Memory B cell (primary cell): ENCODE data around the gene PDE6B.
"Not testable (repeated sequence)": the region's sequence is repeated elsewhere in the genome, so short reads cannot be mapped to it uniquely, and the experiment has no call there.

Source experiments
- ATAC-seq: fragments of 150-1000 bp; cut with Tn5 transposase; 2 replicates; pipeline ENCODE4 v1.10.0; 2021; ENCODE audit warnings: low read depth, mild to moderate bottlenecking, moderate library complexity
- DNase-seq, 2 donors: peaks; one replicate each; pipeline ENCODE4 v3.0.0; 2022; ENCODE audit warnings: low spot score in 2 of 2
- H3K27ac Mint-ChIP-seq: one replicate; pipeline ENCODE4 v1.8.0; 2022; ENCODE audit warnings: mild to moderate bottlenecking, moderate library complexity, mixed read lengths
- H3K27me3 Mint-ChIP-seq: one replicate; pipeline ENCODE4 v1.8.0; 2022; ENCODE audit warnings: mixed read lengths
- H3K36me3 Mint-ChIP-seq: one replicate; pipeline ENCODE4 v1.8.0; 2022; ENCODE audit warnings: mild to moderate bottlenecking, mixed read lengths
- H3K4me1 Mint-ChIP-seq: one replicate; pipeline ENCODE4 v1.8.0; 2022; ENCODE audit warnings: mixed read lengths
- H3K4me3 Mint-ChIP-seq: one replicate; pipeline ENCODE4 v1.8.0; 2022; ENCODE audit warnings: mild to moderate bottlenecking, moderate library complexity, mixed read lengths
- H3K9me3 Mint-ChIP-seq: one replicate; pipeline ENCODE4 v1.8.0; 2022; ENCODE audit warnings: mixed read lengths

PDE6B gene

GRCh38 chr4:704198-704891 is 79.0 kb downstream of the PDE6B start:
- H3K27ac Mint-ChIP-seq, result no peak overlapping the region
- H3K4me1 Mint-ChIP-seq, result peaks cover 25% of the 10 kb centered on the region
- H3K9me3 Mint-ChIP-seq, result no peaks in the 10 kb centered on the region
- H3K27me3 Mint-ChIP-seq, result no peaks in the 10 kb centered on the region
- peak overlapping the region; percentile 90 for H3K4me3 Mint-ChIP-seq
- DNase-seq (no peak), ATAC-seq (no peak)
- no peaks in the 10 kb centered on the region for H3K36me3 Mint-ChIP-seq

GRCh38 chr4:704971-705277 is 79.6 kb downstream of the PDE6B start:
- peaks cover 28% of the 10 kb centered on the region for H3K4me1 Mint-ChIP-seq
- H3K27me3 Mint-ChIP-seq, result no peaks in the 10 kb centered on the region
- DNase-seq (no peak), ATAC-seq (no peak)
- H3K36me3 Mint-ChIP-seq, result peaks cover 2% of the 10 kb centered on the region
- H3K27ac Mint-ChIP-seq, result peak overlapping the region; percentile 75
- peak overlapping the region; percentile 90 for H3K4me3 Mint-ChIP-seq
- no peaks in the 10 kb centered on the region for H3K9me3 Mint-ChIP-seq

GRCh38 chr4:705278-706082 is 80.1 kb downstream of the PDE6B start, which contains the start of gene PCGF3:
Gene PCGF3, plus strand, starts transcription at chr4:705832. Its CDS starts 27,849 bp downstream, at chr4:733681.
- Mint-ChIP-seq H3K4me1 (peaks cover 34% of the 10 kb centered on the region), H3K4me3 (peak within 1 kb of the TSS; percentile 90), H3K9me3 (no peaks in the 10 kb centered on the region), H3K27me3 (no peaks in the 10 kb centered on the region), H3K27ac (peak within 1 kb of the TSS; percentile 75), H3K36me3 (peaks cover 6% of the 10 kb centered on the region)
- peak; percentile 96 for ATAC-seq
- DNase-seq, result peak; percentile 90 to 93

GRCh38 chr4:706083-706633 is 80.8 kb downstream of the PDE6B start:
- not testable (repeated sequence) for H3K9me3 Mint-ChIP-seq, DNase-seq, H3K27ac Mint-ChIP-seq, H3K36me3 Mint-ChIP-seq, ATAC-seq, H3K27me3 Mint-ChIP-seq
- Mint-ChIP-seq H3K4me3 (peak overlapping the region; percentile 90), H3K4me1 (peaks cover 30% of the 10 kb centered on the region)

- Mint-ChIP-seq H3K36me3 (peaks cover 6% of the 10 kb centered on the region), H3K27ac (no peak overlapping the region), H3K4me3 (peak overlapping the region; percentile 48), H3K4me1 (peaks cover 30% of the 10 kb centered on the region), H3K27me3 (no peaks in the 10 kb centered on the region), H3K9me3 (no peaks in the 10 kb centered on the region)
- DNase-seq (no peak), ATAC-seq (no peak)
These were observed 81.6 kb downstream of the PDE6B start for GRCh38 chr4:706834-707598.

GRCh38 chr4:707929-708630 is 82.7 kb downstream of the PDE6B start:
- ATAC-seq (no peak), DNase-seq (no peak)
- H3K9me3 Mint-ChIP-seq, result no peaks in the 10 kb centered on the region
- no peak overlapping the region for H3K27ac Mint-ChIP-seq
- H3K4me3 Mint-ChIP-seq, result no peak overlapping the region
- H3K27me3 Mint-ChIP-seq, result no peaks in the 10 kb centered on the region
- H3K36me3 Mint-ChIP-seq, result peaks cover 6% of the 10 kb centered on the region
- H3K4me1 Mint-ChIP-seq, result peaks cover 30% of the 10 kb centered on the region

- Mint-ChIP-seq H3K4me1 (peaks cover 30% of the 10 kb centered on the region), H3K9me3 (no peaks in the 10 kb centered on the region), H3K36me3 (peaks cover 6% of the 10 kb centered on the region), H3K27me3 (no peaks in the 10 kb centered on the region), H3K4me3 (no peak overlapping the region), H3K27ac (no peak overlapping the region)
- DNase-seq (no peak), ATAC-seq (no peak)
These were observed 83.2 kb downstream of the PDE6B start for GRCh38 chr4:708631-708933.

- DNase-seq (no peak), ATAC-seq (no peak)
- Mint-ChIP-seq H3K9me3 (no peaks in the 10 kb centered on the region), H3K27ac (peak overlapping the region; percentile 59), H3K4me1 (peaks cover 31% of the 10 kb centered on the region), H3K27me3 (no peaks in the 10 kb centered on the region), H3K36me3 (peaks cover 6% of the 10 kb centered on the region), H3K4me3 (no peak overlapping the region)
These were observed 84.0 kb downstream of the PDE6B start for GRCh38 chr4:709348-709747.

GRCh38 chr4:710116-710515 is 84.7 kb downstream of the PDE6B start:
- ATAC-seq (no peak), DNase-seq (no peak)
- Mint-ChIP-seq H3K4me1 (peaks cover 32% of the 10 kb centered on the region), H3K36me3 (peaks cover 9% of the 10 kb centered on the region), H3K4me3 (no peak overlapping the region), H3K9me3 (no peaks in the 10 kb centered on the region), H3K27me3 (no peaks in the 10 kb centered on the region), H3K27ac (peak overlapping the region; percentile 59)

- Mint-ChIP-seq H3K4me1 (peaks cover 30% of the 10 kb centered on the region), H3K9me3 (no peaks in the 10 kb centered on the region), H3K4me3 (no peak overlapping the region), H3K27ac (no peak overlapping the region), H3K36me3 (peaks cover 9% of the 10 kb centered on the region), H3K27me3 (no peaks in the 10 kb centered on the region)
- no peak for DNase-seq
- no peak for ATAC-seq
These were observed 85.5 kb downstream of the PDE6B start for GRCh38 chr4:710916-711315.

GRCh38 chr4:712093-712492 is 86.7 kb downstream of the PDE6B start:
- Mint-ChIP-seq H3K9me3 (no peaks in the 10 kb centered on the region), H3K27me3 (no peaks in the 10 kb centered on the region), H3K27ac (no peak overlapping the region), H3K4me3 (no peak overlapping the region), H3K36me3 (peaks cover 11% of the 10 kb centered on the region), H3K4me1 (peaks cover 28% of the 10 kb centered on the region)
- ATAC-seq (no peak), DNase-seq (no peak)

GRCh38 chr4:712916-713632 is 87.7 kb downstream of the PDE6B start:
- H3K27ac Mint-ChIP-seq, result no peak overlapping the region
- no peak overlapping the region for H3K4me3 Mint-ChIP-seq
- H3K9me3 Mint-ChIP-seq, result no peaks in the 10 kb centered on the region
- H3K36me3 Mint-ChIP-seq, result peaks cover 11% of the 10 kb centered on the region
- DNase-seq (no peak), ATAC-seq (no peak)
- H3K4me1 Mint-ChIP-seq, result peaks cover 33% of the 10 kb centered on the region
- H3K27me3 Mint-ChIP-seq, result no peaks in the 10 kb centered on the region

- H3K36me3 Mint-ChIP-seq, result peaks cover 11% of the 10 kb centered on the region
- H3K27ac Mint-ChIP-seq, result no peak overlapping the region
- H3K27me3 Mint-ChIP-seq, result no peaks in the 10 kb centered on the region
- H3K9me3 Mint-ChIP-seq, result no peaks in the 10 kb centered on the region
- no peak overlapping the region for H3K4me3 Mint-ChIP-seq
- no peak for ATAC-seq
- peaks cover 27% of the 10 kb centered on the region for H3K4me1 Mint-ChIP-seq
- no peak for DNase-seq
These were observed 88.7 kb downstream of the PDE6B start for GRCh38 chr4:714087-714486.
